ENCODE results near the gene SCRT2. TPM values are rescaled to one million over a fixed set of nuclear protein-coding genes. Genes with fewer than 3 reads are reported as not detected.
A peak's percentile ranks its signal among the peaks of the same experiment; 100 is the strongest.

SCRT2 gene
- total and polyA plus RNA-seq, 2 donors (not counting 3 experiments of a cell fraction or from before 2014, with no cell fraction given), result not detected

DNA sequence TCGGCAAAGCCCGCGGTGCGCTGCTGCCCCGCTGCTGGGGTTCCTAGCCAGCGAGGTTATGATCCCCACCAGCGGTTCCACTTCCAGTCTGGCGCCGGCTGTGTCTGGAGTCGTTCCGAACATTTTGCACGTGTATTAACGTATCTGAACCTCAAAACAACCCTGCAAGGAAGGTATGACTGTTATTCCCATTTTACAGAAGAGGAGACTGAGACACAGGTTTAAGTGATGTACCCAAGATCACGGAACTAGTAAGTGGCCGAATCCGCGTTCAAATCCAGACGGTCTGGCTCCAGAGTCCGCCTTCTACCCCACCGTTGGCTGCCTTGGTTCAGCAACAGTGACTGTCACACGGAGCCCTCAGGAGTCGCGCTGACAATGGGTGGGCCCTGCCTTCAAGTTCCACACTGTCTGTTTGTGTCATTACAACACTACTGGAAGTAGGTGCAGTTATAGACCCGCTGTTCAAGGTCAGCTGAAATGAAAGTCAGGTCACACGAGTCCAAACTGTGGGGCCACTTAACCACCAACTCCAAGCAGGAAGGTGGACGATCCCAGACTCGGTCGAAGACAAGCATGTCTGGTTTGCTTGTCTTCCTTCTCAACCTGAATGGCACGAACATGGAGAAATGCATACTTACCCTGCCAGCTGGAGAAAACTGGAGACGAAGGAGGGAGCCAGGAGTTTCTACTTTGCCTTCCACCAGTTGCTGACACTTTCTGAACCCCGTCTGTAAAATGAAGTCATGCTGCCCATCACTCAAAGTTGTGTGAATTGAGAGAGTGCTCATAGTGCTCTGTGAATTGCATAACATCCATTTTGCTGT, 21.8 kb downstream of the SCRT2 start:
- H3K79me2 ChIP-seq (ENCODE audit: control insufficient read depth, insufficient read depth, low read length), result peaks cover 25% of the 10 kb centered on the region
- FAIRE-seq, result peak; percentile 26
- peaks cover 17% of the 10 kb centered on the region in 2 experiments for H3K27me3 ChIP-seq (ENCODE audit: control insufficient read depth in 2 of 2, insufficient read depth in 2 of 2, low read length in 2 of 2)
- no peaks in the 10 kb centered on the region for H3K9me1 ChIP-seq (replicated peaks; ENCODE audit: control insufficient read depth, extremely low read depth, insufficient read depth, low read length)
- peaks cover 15% of the 10 kb centered on the region for H3K4me1 ChIP-seq (ENCODE audit: control insufficient read depth, extremely low read depth, insufficient read depth, low read length)
- no peak for TF ChIP-seq GATA2 (IDR thresholded peaks at IDR 0.05; ENCODE audit: insufficient read depth, insufficient read length, low read depth, low read length)
- TF ChIP-seq POLR2A (IDR thresholded peaks at IDR 0.05; ENCODE audit: low read depth, low read length), result no peak
- no peak for TF ChIP-seq JUN (IDR thresholded peaks at IDR 0.05; ENCODE audit: borderline replicate concordance, insufficient read depth, insufficient read length, low read depth)
- TF ChIP-seq, protein P1, sequence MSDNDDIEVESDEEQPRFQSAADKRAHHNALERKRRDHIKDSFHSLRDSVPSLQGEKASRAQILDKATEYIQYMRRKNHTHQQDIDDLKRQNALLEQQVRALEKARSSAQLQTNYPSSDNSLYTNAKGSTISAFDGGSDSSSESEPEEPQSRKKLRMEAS (IDR thresholded peaks at IDR 0.05; ENCODE audit: insufficient read depth, insufficient read length), result no peak
- no peak for TF ChIP-seq EZH2 (IDR thresholded peaks at IDR 0.05; ENCODE audit: borderline replicate concordance, low read depth, low read length, severe bottlenecking)
- no peak for TF ChIP-seq FOS (IDR thresholded peaks at IDR 0.05; ENCODE audit: borderline replicate concordance, insufficient read depth, low read length)
- TF ChIP-seq, protein P2, sequence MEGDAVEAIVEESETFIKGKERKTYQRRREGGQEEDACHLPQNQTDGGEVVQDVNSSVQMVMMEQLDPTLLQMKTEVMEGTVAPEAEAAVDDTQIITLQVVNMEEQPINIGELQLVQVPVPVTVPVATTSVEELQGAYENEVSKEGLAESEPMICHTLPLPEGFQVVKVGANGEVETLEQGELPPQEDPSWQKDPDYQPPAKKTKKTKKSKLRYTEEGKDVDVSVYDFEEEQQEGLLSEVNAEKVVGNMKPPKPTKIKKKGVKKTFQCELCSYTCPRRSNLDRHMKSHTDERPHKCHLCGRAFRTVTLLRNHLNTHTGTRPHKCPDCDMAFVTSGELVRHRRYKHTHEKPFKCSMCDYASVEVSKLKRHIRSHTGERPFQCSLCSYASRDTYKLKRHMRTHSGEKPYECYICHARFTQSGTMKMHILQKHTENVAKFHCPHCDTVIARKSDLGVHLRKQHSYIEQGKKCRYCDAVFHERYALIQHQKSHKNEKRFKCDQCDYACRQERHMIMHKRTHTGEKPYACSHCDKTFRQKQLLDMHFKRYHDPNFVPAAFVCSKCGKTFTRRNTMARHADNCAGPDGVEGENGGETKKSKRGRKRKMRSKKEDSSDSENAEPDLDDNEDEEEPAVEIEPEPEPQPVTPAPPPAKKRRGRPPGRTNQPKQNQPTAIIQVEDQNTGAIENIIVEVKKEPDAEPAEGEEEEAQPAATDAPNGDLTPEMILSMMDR (IDR thresholded peaks at IDR 0.05; ENCODE audit: extremely low read depth in 1 of 2, insufficient read depth in 1 of 2, low read depth in 1 of 2, low read length in 2 of 2), result no peak
- TF ChIP-seq MYC (IDR thresholded peaks at IDR 0.05; ENCODE audit: low read depth, low read length), result no peak
- TF ChIP-seq POLR2AphosphoS5 (IDR thresholded peaks at IDR 0.05; ENCODE audit: insufficient read depth, low read depth, low read length), result no peak
- H4K20me1 ChIP-seq (replicated peaks; ENCODE audit: control insufficient read depth, extremely low read depth, insufficient read depth, low read length), result no peaks in the 10 kb centered on the region
- no peaks in the 10 kb centered on the region for H3K9me3 ChIP-seq (replicated peaks; ENCODE audit: control insufficient read depth, insufficient read depth, low read length)
- peak overlapping the region in 2 of 3 experiments; percentile 44 to 71 for H3K4me3 ChIP-seq (replicated peaks in 1 of 3; ENCODE audit: insufficient read depth in 1 of 3, low read depth in 1 of 3, low read length in 3 of 3)
- peaks cover 0 to under 1% of the 10 kb centered on the region in 2 experiments for H3K36me3 ChIP-seq (ENCODE audit: control insufficient read depth in 2 of 2, extremely low read depth in 1 of 2, insufficient read depth in 2 of 2, low read length in 2 of 2)
- peak overlapping the region; percentile 50 for H3K27ac ChIP-seq (ENCODE audit: insufficient read depth, low read depth, low read length)
- peak overlapping the region; percentile 77 for H3K4me2 ChIP-seq (ENCODE audit: insufficient read depth, low read length)
- CTCF ChIA-PET, result interaction anchor here (3.7 kb wide), 1 partner anchor 13 kb away, joined by 24 read pairs; no protein-coding TSS in a partner anchor
- no peak for DNase-seq (ENCODE audit: low read depth, low spot score)
- dilution Hi-C loops (cut with MboI; ENCODE audit: extremely low pct_ligation_motif_present, low sequenced_read_pairs), result no loop called here
- BruUV-seq (replicated peaks), result TSS peak; percentile 77
- peak overlapping the region; percentile 76 for H3K9ac ChIP-seq (replicated peaks; ENCODE audit: extremely low read depth, insufficient read depth, low read length)
- POLR2A ChIA-PET, result no interaction called here
- intact Hi-C loops (cut with micrococcal nuclease), result loop anchor here (1.0 to 2.0 kb wide), 2 partner anchors 111 to 179 kb away; partner anchors contain the start of genes CSNK2A1 and FAM110A
- H2AFZ ChIP-seq (ENCODE audit: low read depth, low read length), result peak overlapping the region; percentile 56

Measured in endothelial cell of umbilical vein (primary cell).